Vagina (tissue), 2 donors: ENCODE results near the gene LMNA. TPM values are rescaled to one million over a fixed set of nuclear protein-coding genes. Genes with fewer than 3 reads are reported as not detected.

ENCODE experiments used
- DNase-seq, 2 donors: peaks; one replicate each; pipeline ENCODE4 v3.0.0-alpha.2; 2017; ENCODE audit errors: extremely low spot score in 2 of 2
- H3K27ac ChIP-seq: fragments of 200-600 bp; sonication (generic); one replicate; pipeline ENCODE4 v1.5.1; 2019
- H3K27me3 ChIP-seq: fragments of 200-600 bp; sonication (generic); one replicate; pipeline ENCODE4 v1.5.1; 2019
- H3K36me3 ChIP-seq, 2 donors: fragments of 200-600 bp; sonication (generic); one replicate each; pipeline ENCODE4 v1.5.1; 2017 to 2019
- H3K4me1 ChIP-seq: fragments of 200-600 bp; sonication (generic); one replicate; pipeline ENCODE4 v1.5.1; 2019
- H3K4me3 ChIP-seq, 2 donors: fragments of 200-600 bp; sonication (generic); 1 replicate in 1 of 2; 2 replicates in 1 of 2; pipeline ENCODE4 v1.5.1; 2016 to 2019
- H3K9me3 ChIP-seq: fragments of 200-600 bp; sonication (generic); one replicate; pipeline ENCODE4 v1.5.1; 2019
- CTCF ChIP-seq, 3 experiments: fragments of 450-650 bp in 2 of 3; fragments of 200-600 bp in 1 of 3; sonication (generic) in 1 of 3; IDR thresholded peaks; one replicate each; pipeline ENCODE4 v1.5.1; 2017 to 2019; ENCODE audit warnings: antibody characterized with exemption in 3 of 3, mild to moderate bottlenecking in 2 of 3, moderate library complexity in 2 of 3
- POLR2A ChIP-seq, 2 donors: fragments of 450-650 bp; IDR thresholded peaks; one replicate each; pipeline ENCODE4 v1.6.1; 2017; ENCODE audit warnings: antibody characterized with exemption in 2 of 2, mild to moderate bottlenecking in 2 of 2, moderate library complexity in 2 of 2
- POLR2AphosphoS5 ChIP-seq, 2 donors: sonication (generic); formaldehyde crosslinking; IDR thresholded peaks; one replicate each; pipeline ENCODE4 v1.9.0; 2017; ENCODE audit warnings: antibody characterized with exemption in 2 of 2, mild to moderate bottlenecking in 2 of 2, low read depth in 1 of 2; ENCODE audit not compliant: insufficient read depth in 1 of 2
- intact Hi-C: fragments of 100-400 bp; cut with DNase I; formaldehyde crosslinking; loops from one replicate; pipeline ENCODE4 v1.15.1; 2023
- total RNA-seq: library from RNA; depleted of rRNA; stranded (reverse); fragments of >200 nt; gene quantifications from one replicate; pipeline ENCODE4 v1.2.3, GENCODE V29; 2016

Gene LMNA
- total RNA-seq, 1 donor from 2014 or later, result 436 TPM

- Histone ChIP-seq H3K4me3 (peak overlapping the region; percentile 52 to 58), H3K36me3 (no peaks in the 10 kb centered on the region), H3K27me3 (no peaks in the 10 kb centered on the region), H3K9me3 (no peaks in the 10 kb centered on the region), H3K27ac (peak overlapping the region; percentile 89), H3K4me1 (peaks cover 18% of the 10 kb centered on the region)
- intact Hi-C loops, result loop anchor here (5.0 kb wide), 1 partner anchor 472 kb away; no protein-coding TSS in a partner anchor
- DNase-seq, result no peak
- peak in 1 of 2 donors; percentile 23 for TF ChIP-seq POLR2AphosphoS5 (IDR thresholded peaks at IDR 0.05; ENCODE audit: insufficient read depth in 1 of 2, low read depth in 1 of 2)
- no peak for TF ChIP-seq CTCF (IDR thresholded peaks at IDR 0.05)
- no peak for TF ChIP-seq POLR2A (IDR thresholded peaks at IDR 0.05)
Observed at GRCh38 chr1:156160000-156160742, 45.7 kb downstream of the LMNA start.

GRCh38 chr1:156160743-156161171 lies 46.2 kb downstream of the LMNA start:
- H3K4me1 ChIP-seq, result peaks cover 18% of the 10 kb centered on the region
- TF ChIP-seq POLR2AphosphoS5 (IDR thresholded peaks at IDR 0.05; ENCODE audit: insufficient read depth in 1 of 2, low read depth in 1 of 2) (no peak), CTCF (IDR thresholded peaks at IDR 0.05) (no peak), POLR2A (IDR thresholded peaks at IDR 0.05) (no peak)
- no peak for DNase-seq
- no peaks in the 10 kb centered on the region for H3K27me3 ChIP-seq
- H3K9me3 ChIP-seq, result no peaks in the 10 kb centered on the region
- no peaks in the 10 kb centered on the region for H3K36me3 ChIP-seq
- peak overlapping the region; percentile 89 for H3K27ac ChIP-seq
- peak overlapping the region; percentile 52 to 58 for H3K4me3 ChIP-seq
- intact Hi-C loops, result no loop called here

GRCh38 chr1:156162430-156163037 lies 48.0 kb downstream of the LMNA start:
- DNase-seq, result no peak
- no peaks in the 10 kb centered on the region for H3K27me3 ChIP-seq
- H3K9me3 ChIP-seq, result no peaks in the 10 kb centered on the region
- peaks cover 18% of the 10 kb centered on the region for H3K4me1 ChIP-seq
- no peak overlapping the region for H3K27ac ChIP-seq
- TF ChIP-seq CTCF (IDR thresholded peaks at IDR 0.05) (no peak), POLR2AphosphoS5 (IDR thresholded peaks at IDR 0.05; ENCODE audit: insufficient read depth in 1 of 2, low read depth in 1 of 2) (no peak), POLR2A (IDR thresholded peaks at IDR 0.05) (no peak)
- no peaks in the 10 kb centered on the region for H3K36me3 ChIP-seq
- intact Hi-C loops, result no loop called here
- no peak overlapping the region for H3K4me3 ChIP-seq

- intact Hi-C loops, result no loop called here
- Histone ChIP-seq H3K4me3 (no peak overlapping the region), H3K36me3 (no peaks in the 10 kb centered on the region), H3K27ac (no peak overlapping the region), H3K27me3 (no peaks in the 10 kb centered on the region), H3K4me1 (peaks cover 18% of the 10 kb centered on the region), H3K9me3 (no peaks in the 10 kb centered on the region)
- DNase-seq, result no peak
- TF ChIP-seq POLR2A (IDR thresholded peaks at IDR 0.05) (no peak), CTCF (IDR thresholded peaks at IDR 0.05) (no peak), POLR2AphosphoS5 (IDR thresholded peaks at IDR 0.05; ENCODE audit: insufficient read depth in 1 of 2, low read depth in 1 of 2) (no peak)
Observed at GRCh38 chr1:156163712-156164111, 49.2 kb downstream of the LMNA start.
